ENCODE data around the gene C19orf25. TPM values are rescaled to one million over a fixed set of nuclear protein-coding genes. Genes with fewer than 3 reads are reported as not detected.

C19orf25 gene
- total and polyA plus RNA-seq, 10 of the 15 experiments (the other 5 are each of a cell fraction or from before 2014, with no cell fraction given), result 1.2 to 67.0 (median 25.6) TPM

- H3K27ac ChIP-seq (ENCODE audit: control insufficient read depth, insufficient read depth), result no peak overlapping the region
- ChIA-PET CTCF (interaction anchor here (1.2 kb wide), 1 partner anchor 11 kb away, joined by 5 read pairs; no protein-coding TSS in a partner anchor), RAD21 (ENCODE audit: unreplicated experiment) (no interaction called here), SMC1A (ENCODE audit: uncharacterized antibody, unreplicated experiment) (no interaction called here), POLR2A (interaction anchor here (0.6 to 0.7 kb wide), 2 partner anchors 158 to 171 kb away, joined by 5 to 7 read pairs; no protein-coding TSS in a partner anchor)
- no peak for DNase-seq (ENCODE audit: low read depth, low spot score)
- H3K27me3 ChIP-seq (replicated peaks in 1 of 2; ENCODE audit: control insufficient read depth in 2 of 2, insufficient read depth in 2 of 2, low read length in 1 of 2), result no peaks in the 10 kb centered on the region
- no peaks in the 10 kb centered on the region for H4K20me1 ChIP-seq (ENCODE audit: control insufficient read depth, insufficient read depth)
- in situ Hi-C loops (cut with MboI), result no loop called here
- TF ChIP-seq PKNOX1 (IDR thresholded peaks at IDR 0.05) (no peak), NBN (IDR thresholded peaks at IDR 0.05) (no peak), MTA2 (IDR thresholded peaks at IDR 0.05; ENCODE audit: low read depth) (no peak), PAX8 (IDR thresholded peaks at IDR 0.05) (no peak), KLF5 (IDR thresholded peaks at IDR 0.05; ENCODE audit: partially characterized antibody) (no peak), GATAD2B (conservative IDR thresholded peaks at IDR 0.05; ENCODE audit: low read depth) (no peak), SIX5 (IDR thresholded peaks at IDR 0.05; ENCODE audit: low read depth, low read length, severe bottlenecking) (no peak), TBL1XR1 (IDR thresholded peaks at IDR 0.05; ENCODE audit: low read depth, low read length) (no peak), ZZZ3 (IDR thresholded peaks at IDR 0.05; ENCODE audit: control insufficient read depth, insufficient read length, low read depth) (no peak), HDGF (IDR thresholded peaks at IDR 0.05) (no peak), RAD51 (IDR thresholded peaks at IDR 0.05) (no peak), HSF1 (IDR thresholded peaks at IDR 0.05; ENCODE audit: low read depth, low read length) (no peak), ATF2 (IDR thresholded peaks at IDR 0.05; ENCODE audit: low read length) (no peak), EGR1 (IDR thresholded peaks at IDR 0.05; ENCODE audit: borderline replicate concordance in 1 of 2, low read depth in 2 of 2, low read length in 2 of 2) (no peak), E4F1 (IDR thresholded peaks at IDR 0.05; ENCODE audit: borderline replicate concordance, partially characterized antibody) (no peak), SMAD5 (IDR thresholded peaks at IDR 0.05; ENCODE audit: low read depth) (no peak)
- 53% methylated on average over 25 of the region's 25 CpGs for WGBS (ENCODE audit: insufficient coverage, insufficient replicate concordance, low lambda C conversion rate, missing lambda C conversion rate)
- intact Hi-C loops (cut with micrococcal nuclease; ENCODE audit: unreplicated experiment), result no loop called here
- H3K4me2 ChIP-seq (ENCODE audit: control insufficient read depth, insufficient read depth), result no peak overlapping the region
- no peak for FAIRE-seq
- H2AFZ ChIP-seq (ENCODE audit: control insufficient read depth, low read depth, low read length), result no peak overlapping the region
- H3K9me3 ChIP-seq (replicated peaks; ENCODE audit: control insufficient read depth, insufficient read depth, low read length), result no peaks in the 10 kb centered on the region
- no peaks in the 10 kb centered on the region for H3K4me1 ChIP-seq (ENCODE audit: control insufficient read depth, insufficient read depth, low read length)
- no TSS peak for BruUV-seq (replicated peaks)
- H3K79me2 ChIP-seq (ENCODE audit: control insufficient read depth, insufficient read depth, low read length), result no peaks in the 10 kb centered on the region
- no peak overlapping the region for H3K4me3 ChIP-seq
- no peak for ATAC-seq
- no peaks in the 10 kb centered on the region for H3K36me3 ChIP-seq (ENCODE audit: control insufficient read depth in 2 of 2, insufficient read depth in 2 of 2, low read length in 1 of 2)
- H3K9ac ChIP-seq (ENCODE audit: control insufficient read depth, insufficient read depth, low read length), result no peak overlapping the region
Measured at GRCh38 chr19:1497578-1498235, 18.7 kb upstream of the C19orf25 start.

Measured in GM12878 (cell line).